Measurements from ENCODE around the gene GAPDHS. TPM values are rescaled to one million over a fixed set of nuclear protein-coding genes. Genes with fewer than 3 reads are reported as not detected.

Gene GAPDHS
- not detected for total RNA-seq
- long read RNA-seq, result 0 reads

- DNase-seq (no peak), ATAC-seq (no peak)
- Histone ChIP-seq H3K4me3 (no peak within 1 kb of the TSS), H3K9me3 (no peaks in the 10 kb centered on the region), H3K36me3 (no peaks in the 10 kb centered on the region), H3K27ac (no peak within 1 kb of the TSS), H3K4me1 (no peaks in the 10 kb centered on the region), H3K27me3 (no peaks in the 10 kb centered on the region)
- TF ChIP-seq CTCF (IDR thresholded peaks at IDR 0.05), result no peak
- no peak for TF ChIP-seq POLR2A (IDR thresholded peaks at IDR 0.05)
- WGBS (ENCODE audit: insufficient coverage, low coverage, low lambda C conversion rate, missing lambda C conversion rate), result 42% methylated on average over 11 of the region's 39 CpGs
- intact Hi-C loops (cut with DNase I), result no loop called here
These were observed at the start of gene GAPDHS for GRCh38 chr19:35533201-35533821. Gene GAPDHS (plus strand): TSS chr19:35533456. CDS start chr19:35533528, 72 bp downstream.

GRCh38 chr19:35484252-35485036 lies 48.8 kb upstream of the GAPDHS start:
- Histone ChIP-seq H3K4me1 (peaks cover 0 to 11% (median 0%) of the 10 kb centered on the region in 4 donors), H3K4me3 (no peak overlapping the region), H3K36me3 (no peaks in the 10 kb centered on the region), H3K9me3 (no peaks in the 10 kb centered on the region), H3K27ac (no peak overlapping the region), H3K27me3 (no peaks in the 10 kb centered on the region)
- no peak for TF ChIP-seq CTCF (IDR thresholded peaks at IDR 0.05)
- no peak for TF ChIP-seq POLR2A (IDR thresholded peaks at IDR 0.05)
- ATAC-seq (no peak), DNase-seq (no peak)
- 87% methylated on average over 7 of the region's 7 CpGs for WGBS (ENCODE audit: insufficient coverage, low coverage, low lambda C conversion rate, missing lambda C conversion rate)
- intact Hi-C loops (cut with DNase I), result no loop called here

- Histone ChIP-seq H3K4me3 (no peak overlapping the region), H3K27ac (no peak overlapping the region), H3K4me1 (peaks cover 0 to 11% (median 0%) of the 10 kb centered on the region in 4 donors), H3K9me3 (no peaks in the 10 kb centered on the region), H3K36me3 (no peaks in the 10 kb centered on the region), H3K27me3 (no peaks in the 10 kb centered on the region)
- ATAC-seq, result peak in 2 of 4 donors; percentile 11 to 53
- WGBS (ENCODE audit: insufficient coverage, low coverage, low lambda C conversion rate, missing lambda C conversion rate), result 23% methylated on average over 3 of the region's 3 CpGs
- TF ChIP-seq CTCF (IDR thresholded peaks at IDR 0.05) (no peak), POLR2A (IDR thresholded peaks at IDR 0.05) (no peak)
- no peak for DNase-seq
- intact Hi-C loops (cut with DNase I), result no loop called here
These were observed 47.0 kb upstream of the GAPDHS start for GRCh38 chr19:35486268-35486708.

- H3K9me3 ChIP-seq, result no peaks in the 10 kb centered on the region
- peaks cover 0 to 11% (median 0%) of the 10 kb centered on the region in 4 donors for H3K4me1 ChIP-seq
- TF ChIP-seq POLR2A (IDR thresholded peaks at IDR 0.05) (no peak), CTCF (IDR thresholded peaks at IDR 0.05) (no peak)
- H3K36me3 ChIP-seq, result no peaks in the 10 kb centered on the region
- no peak overlapping the region for H3K4me3 ChIP-seq
- 79% methylated on average over 10 of the region's 10 CpGs for WGBS (ENCODE audit: insufficient coverage, low coverage, low lambda C conversion rate, missing lambda C conversion rate)
- DNase-seq (no peak), ATAC-seq (no peak)
- H3K27me3 ChIP-seq, result no peaks in the 10 kb centered on the region
- intact Hi-C loops (cut with DNase I), result no loop called here
- no peak overlapping the region for H3K27ac ChIP-seq
These were observed 45.5 kb upstream of the GAPDHS start for GRCh38 chr19:35487656-35488182.

All from right lobe of liver (tissue), 6 donors.